GM12801 (cell line): ENCODE measurements around the gene HAP1.

Experiments used
- TF ChIP-seq, protein P1 (sequence below): IDR thresholded peaks from one replicate; pipeline ENCODE4 v1.5.1; 2011; ENCODE audit warnings: control low read depth; ENCODE audit not compliant: insufficient read length; ENCODE audit errors: extremely low read depth

Gene HAP1

DNA sequence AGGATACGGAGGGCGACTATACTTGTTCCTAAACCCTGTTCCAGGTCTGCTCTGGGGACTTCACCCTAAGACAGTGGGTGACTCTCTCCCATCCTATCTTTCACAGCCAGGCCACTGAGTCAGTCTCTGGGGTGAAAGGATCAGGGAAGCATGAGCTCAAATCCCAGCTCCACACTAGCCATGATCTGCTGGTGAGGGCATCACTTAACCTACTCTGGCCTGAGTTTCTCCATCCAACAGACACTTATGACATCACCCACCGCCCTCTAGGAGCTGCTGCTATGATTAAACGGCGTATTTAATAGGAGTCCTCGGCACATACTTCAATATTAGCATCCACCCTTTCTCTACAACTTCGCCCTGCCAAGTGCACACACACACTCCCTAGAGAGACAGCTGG lies 12.2 kb downstream of the HAP1 start:
- TF ChIP-seq, protein P1, sequence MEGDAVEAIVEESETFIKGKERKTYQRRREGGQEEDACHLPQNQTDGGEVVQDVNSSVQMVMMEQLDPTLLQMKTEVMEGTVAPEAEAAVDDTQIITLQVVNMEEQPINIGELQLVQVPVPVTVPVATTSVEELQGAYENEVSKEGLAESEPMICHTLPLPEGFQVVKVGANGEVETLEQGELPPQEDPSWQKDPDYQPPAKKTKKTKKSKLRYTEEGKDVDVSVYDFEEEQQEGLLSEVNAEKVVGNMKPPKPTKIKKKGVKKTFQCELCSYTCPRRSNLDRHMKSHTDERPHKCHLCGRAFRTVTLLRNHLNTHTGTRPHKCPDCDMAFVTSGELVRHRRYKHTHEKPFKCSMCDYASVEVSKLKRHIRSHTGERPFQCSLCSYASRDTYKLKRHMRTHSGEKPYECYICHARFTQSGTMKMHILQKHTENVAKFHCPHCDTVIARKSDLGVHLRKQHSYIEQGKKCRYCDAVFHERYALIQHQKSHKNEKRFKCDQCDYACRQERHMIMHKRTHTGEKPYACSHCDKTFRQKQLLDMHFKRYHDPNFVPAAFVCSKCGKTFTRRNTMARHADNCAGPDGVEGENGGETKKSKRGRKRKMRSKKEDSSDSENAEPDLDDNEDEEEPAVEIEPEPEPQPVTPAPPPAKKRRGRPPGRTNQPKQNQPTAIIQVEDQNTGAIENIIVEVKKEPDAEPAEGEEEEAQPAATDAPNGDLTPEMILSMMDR: no peak

DNA sequence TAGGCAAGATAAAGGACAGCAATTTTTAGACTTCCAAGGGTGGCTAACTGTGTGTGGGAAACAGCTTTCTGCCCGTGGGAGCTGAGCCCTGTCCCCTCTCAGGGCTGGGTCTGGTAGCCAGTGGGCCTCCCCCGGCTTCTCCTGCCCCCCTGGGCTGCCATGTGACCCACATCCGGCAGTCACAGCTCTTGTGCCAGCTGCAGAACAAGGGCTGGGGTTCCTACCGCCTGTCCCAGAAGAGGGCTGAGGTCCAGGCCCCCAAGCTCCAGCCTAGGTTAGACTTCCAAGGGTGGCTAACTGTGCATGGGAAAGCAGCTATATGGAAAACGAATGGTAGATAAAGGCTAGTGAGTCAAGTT lies 16.2 kb downstream of the HAP1 start:
- TF ChIP-seq, protein P1: no peak

DNA sequence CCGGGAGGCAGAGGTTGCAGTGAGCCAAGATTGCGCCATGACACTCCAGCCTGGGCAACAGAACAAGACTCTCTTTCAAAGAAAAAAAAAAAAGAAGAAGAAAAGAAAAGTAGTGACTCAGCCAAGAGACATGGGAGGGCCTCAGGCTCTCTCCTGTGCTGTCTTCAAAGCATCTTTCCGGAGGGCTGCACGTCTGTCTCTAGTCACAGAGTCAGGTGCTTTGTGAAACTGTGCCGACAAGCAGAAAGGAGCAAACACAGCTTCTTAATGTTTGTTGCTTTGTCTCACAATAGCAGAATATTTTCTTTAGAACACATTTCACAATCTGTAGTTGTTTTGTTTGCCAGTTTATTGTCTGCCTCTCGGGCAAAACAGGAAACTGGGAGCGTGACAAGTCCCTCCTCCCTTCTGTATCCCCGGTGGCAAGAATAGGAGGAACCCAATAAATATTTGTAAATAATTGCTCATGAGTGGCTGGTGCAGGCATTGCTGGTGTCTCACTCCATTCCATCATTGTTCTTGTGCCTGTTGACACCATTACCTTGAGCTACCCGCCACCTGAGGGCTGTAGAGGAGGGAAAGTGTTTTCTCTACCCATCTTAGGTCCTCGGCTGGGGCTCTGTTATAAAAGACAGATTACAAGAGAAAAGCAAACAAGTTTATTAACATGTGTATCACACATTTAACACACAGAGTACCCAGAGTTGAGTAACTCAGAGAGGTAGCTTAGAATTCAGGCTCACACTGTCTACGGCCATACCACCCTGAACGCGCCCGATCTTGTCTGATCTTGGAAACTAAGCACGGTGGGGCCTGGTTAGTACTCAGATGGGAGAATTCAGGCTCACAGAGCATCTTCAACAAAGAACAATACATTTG lies 16.8 kb downstream of the HAP1 start:
- TF ChIP-seq, protein P1: no peak

DNA sequence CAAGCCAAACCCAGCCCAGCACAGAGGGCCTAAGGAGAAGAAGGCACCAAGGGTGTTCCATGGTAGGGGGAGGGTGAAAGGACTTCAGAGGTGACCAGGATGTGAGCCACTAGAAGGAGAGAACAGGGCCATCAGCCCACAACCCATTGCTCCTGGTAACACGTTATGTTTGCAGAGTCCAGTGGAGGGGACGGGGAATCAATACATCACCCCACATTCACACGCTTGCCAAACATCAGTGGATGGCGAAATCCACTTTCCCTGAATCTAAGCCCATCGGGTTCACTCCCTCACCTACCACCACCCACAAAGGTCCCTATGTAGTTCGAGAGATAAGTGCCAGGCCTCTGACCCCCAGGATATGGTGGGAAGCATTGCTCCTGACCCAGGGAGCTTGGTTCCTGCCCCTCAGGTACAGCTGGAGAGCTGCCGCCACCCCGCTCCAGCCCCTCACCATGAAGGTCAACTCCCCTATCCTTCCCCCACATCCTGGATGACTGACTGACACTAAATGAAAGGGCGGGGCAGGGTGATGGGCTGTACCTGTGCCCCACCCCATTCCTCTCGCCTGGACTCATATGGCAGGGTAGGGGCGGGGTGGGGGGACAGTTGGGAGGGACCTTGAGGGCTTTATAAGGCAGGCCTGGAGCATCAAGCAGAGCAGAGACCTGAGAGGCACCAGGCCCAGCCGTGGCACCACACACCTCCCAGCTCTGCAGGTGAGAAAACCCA lies 22.6 kb downstream of the HAP1 start, which contains the start of gene GAST:
Gene GAST (plus strand): TSS at position 663 of the 732 bp plus-strand sequence. CDS start 3,106 bp downstream, outside the sequence.
- TF ChIP-seq, protein P1: no peak

DNA sequence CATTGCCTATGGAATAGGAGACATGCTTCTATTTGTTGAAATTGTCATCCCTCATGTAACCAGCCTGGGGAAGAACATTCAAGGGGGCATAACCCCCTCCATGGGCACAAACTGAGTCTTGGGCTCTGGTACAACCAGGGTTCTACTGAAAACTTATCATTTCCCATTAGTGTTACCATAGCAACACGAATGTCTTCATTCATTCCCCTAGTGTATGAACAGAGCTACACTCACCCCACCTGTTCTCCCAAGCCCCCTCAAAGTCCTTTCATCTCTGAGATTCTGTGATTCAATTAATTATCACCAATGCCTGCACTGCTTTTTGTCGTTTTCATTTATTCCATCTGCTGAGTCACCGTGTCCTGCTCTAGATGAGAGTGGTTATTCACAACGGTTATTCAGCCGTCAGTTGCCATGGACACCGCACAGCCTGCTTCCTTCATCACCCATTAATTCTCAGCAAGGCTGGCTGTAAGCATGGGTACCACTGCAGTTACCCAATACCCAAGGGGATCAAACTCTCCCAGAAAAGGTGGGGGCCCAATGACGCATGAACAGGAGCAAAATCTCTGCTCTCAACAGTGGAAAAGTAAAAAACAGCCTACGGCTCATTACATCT lies 23.9 kb downstream of the HAP1 start:
- TF ChIP-seq, protein P1: no peak

DNA sequence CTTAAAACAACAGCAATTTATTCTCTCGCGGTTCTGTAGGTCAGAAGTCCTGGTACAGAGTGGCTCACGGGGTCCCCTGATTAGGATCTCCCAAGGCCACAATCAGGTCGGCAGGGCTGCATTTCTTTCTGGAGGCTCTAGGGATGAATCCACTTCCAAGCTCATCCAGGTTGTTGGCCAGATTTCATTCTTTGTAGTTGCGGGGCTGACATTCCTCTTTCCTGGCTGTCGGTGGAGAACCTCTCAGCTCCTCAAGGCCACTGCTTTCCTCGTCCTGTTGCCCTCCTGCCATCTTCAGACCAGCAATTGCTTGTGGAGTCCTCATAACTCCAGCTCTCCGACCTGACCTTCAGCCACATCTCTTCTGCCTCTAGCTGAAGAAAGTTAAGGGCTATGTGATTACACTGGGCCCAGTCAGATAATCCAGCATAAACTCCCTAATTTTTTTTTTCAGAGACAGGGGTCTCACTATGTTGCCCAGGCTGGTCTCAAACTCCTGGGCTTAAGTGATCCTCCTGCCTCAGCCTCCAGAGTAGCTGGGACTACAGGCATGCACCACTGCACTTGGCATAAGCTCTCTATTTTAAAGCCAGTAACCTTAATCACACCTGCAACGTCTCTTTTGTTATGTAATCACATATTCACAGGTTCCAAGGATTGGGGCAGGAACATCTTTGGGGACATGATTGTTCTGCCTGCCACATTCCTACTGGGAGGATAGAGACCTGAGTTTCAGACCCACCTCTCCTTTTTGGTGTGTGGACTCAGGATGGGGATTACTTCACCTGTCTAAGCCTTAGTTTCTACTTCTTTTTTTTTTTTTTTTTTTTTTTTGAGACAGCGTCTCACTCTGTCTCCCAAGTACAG lies 26.4 kb downstream of the HAP1 start:
- TF ChIP-seq, protein P1: no peak
